ENCODE measurements around the gene PSMD11.

GRCh38 chr17:32467949-32468348 is 23.6 kb downstream of the PSMD11 start:
- TF ChIP-seq, protein P1, sequence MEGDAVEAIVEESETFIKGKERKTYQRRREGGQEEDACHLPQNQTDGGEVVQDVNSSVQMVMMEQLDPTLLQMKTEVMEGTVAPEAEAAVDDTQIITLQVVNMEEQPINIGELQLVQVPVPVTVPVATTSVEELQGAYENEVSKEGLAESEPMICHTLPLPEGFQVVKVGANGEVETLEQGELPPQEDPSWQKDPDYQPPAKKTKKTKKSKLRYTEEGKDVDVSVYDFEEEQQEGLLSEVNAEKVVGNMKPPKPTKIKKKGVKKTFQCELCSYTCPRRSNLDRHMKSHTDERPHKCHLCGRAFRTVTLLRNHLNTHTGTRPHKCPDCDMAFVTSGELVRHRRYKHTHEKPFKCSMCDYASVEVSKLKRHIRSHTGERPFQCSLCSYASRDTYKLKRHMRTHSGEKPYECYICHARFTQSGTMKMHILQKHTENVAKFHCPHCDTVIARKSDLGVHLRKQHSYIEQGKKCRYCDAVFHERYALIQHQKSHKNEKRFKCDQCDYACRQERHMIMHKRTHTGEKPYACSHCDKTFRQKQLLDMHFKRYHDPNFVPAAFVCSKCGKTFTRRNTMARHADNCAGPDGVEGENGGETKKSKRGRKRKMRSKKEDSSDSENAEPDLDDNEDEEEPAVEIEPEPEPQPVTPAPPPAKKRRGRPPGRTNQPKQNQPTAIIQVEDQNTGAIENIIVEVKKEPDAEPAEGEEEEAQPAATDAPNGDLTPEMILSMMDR (IDR thresholded peaks at IDR 0.05; ENCODE audit: borderline replicate concordance, extremely low read depth, low read length, poor library complexity, severe bottlenecking), result no peak
- no peak for TF ChIP-seq EZH2 (IDR thresholded peaks at IDR 0.05; ENCODE audit: borderline replicate concordance, low read depth, low read length, severe bottlenecking)
